ENCODE data around the gene FUT7.

Gene FUT7

GRCh38 chr9:136985027-136985602 lies 46.8 kb downstream of the FUT7 start:
- DNase-seq (ENCODE audit: low read depth in 3 of 3, low spot score in 1 of 3), result no peak

GRCh38 chr9:136984464-136985026 lies 47.3 kb downstream of the FUT7 start:
- no peak for DNase-seq (ENCODE audit: low read depth in 3 of 3, low spot score in 1 of 3)

- no peak for DNase-seq (ENCODE audit: low read depth in 3 of 3, low spot score in 1 of 3)
Measured at GRCh38 chr9:136983656-136984314, 48.1 kb downstream of the FUT7 start.

- DNase-seq (ENCODE audit: low read depth in 3 of 3, low spot score in 1 of 3), result no peak
Measured at GRCh38 chr9:136983167-136983566, 48.7 kb downstream of the FUT7 start.

- no peak for DNase-seq (ENCODE audit: low read depth in 3 of 3, low spot score in 1 of 3)
Measured at GRCh38 chr9:136982232-136983051, 49.4 kb downstream of the FUT7 start, which contains the start of gene LCNL1. LCNL1 (plus strand) TSS chr9:136982993; CDS start chr9:136983587, 594 bp downstream.

- no peak for DNase-seq (ENCODE audit: low read depth in 3 of 3, low spot score in 1 of 3)
Measured at GRCh38 chr9:136981588-136982231, 50.2 kb downstream of the FUT7 start.

- no peak for DNase-seq (ENCODE audit: low read depth in 3 of 3, low spot score in 1 of 3)
Measured at GRCh38 chr9:136980669-136981478, 51.0 kb downstream of the FUT7 start.

Measured in stimulated activated CD4-positive, alpha-beta T cell treated with anti-CD3 and anti-CD28 coated beads, TNF-alpha, amount 100 ng/mL, for 1 hour (primary cell).